ENCODE results near the gene TACC2.

The TACC2 gene

GRCh38 chr10:122159141-122159970 is 170.4 kb downstream of the TACC2 start:
- H3K27ac ChIP-seq: no peak overlapping the region
- no peak for TF ChIP-seq CTCF (conservative IDR thresholded peaks at IDR 0.05)

GRCh38 chr10:122161795-122162194 is 172.8 kb downstream of the TACC2 start:
- no peak overlapping the region for H3K27ac ChIP-seq
- no peak for TF ChIP-seq CTCF (conservative IDR thresholded peaks at IDR 0.05)

DNA sequence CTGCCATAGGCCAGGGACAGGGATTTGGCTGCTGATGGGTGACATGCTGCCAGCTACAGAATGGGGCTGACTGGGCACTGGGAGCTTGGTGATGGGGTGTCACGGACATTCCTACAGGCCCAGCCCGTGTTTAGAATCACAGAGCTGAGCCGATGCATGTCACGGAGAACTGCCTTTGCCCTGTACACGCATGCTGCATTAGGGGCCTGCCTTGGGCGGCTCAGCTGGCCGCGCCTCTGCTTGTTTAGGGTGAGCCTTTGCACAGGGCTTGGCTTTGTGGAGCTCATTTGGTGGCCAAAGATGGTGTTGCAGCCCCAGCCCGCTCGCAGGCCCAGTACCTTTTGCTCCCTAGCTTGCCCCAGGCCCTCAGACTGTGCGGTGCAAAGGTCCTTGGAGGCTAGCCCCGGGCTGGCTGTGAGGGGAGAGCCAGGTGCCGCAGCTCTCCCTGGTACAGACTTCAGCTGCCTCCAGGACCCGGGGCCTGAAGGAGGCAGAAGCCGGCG is 173.8 kb downstream of the TACC2 start:
- no peak for TF ChIP-seq CTCF (conservative IDR thresholded peaks at IDR 0.05)
- no peak overlapping the region for H3K27ac ChIP-seq

DNA sequence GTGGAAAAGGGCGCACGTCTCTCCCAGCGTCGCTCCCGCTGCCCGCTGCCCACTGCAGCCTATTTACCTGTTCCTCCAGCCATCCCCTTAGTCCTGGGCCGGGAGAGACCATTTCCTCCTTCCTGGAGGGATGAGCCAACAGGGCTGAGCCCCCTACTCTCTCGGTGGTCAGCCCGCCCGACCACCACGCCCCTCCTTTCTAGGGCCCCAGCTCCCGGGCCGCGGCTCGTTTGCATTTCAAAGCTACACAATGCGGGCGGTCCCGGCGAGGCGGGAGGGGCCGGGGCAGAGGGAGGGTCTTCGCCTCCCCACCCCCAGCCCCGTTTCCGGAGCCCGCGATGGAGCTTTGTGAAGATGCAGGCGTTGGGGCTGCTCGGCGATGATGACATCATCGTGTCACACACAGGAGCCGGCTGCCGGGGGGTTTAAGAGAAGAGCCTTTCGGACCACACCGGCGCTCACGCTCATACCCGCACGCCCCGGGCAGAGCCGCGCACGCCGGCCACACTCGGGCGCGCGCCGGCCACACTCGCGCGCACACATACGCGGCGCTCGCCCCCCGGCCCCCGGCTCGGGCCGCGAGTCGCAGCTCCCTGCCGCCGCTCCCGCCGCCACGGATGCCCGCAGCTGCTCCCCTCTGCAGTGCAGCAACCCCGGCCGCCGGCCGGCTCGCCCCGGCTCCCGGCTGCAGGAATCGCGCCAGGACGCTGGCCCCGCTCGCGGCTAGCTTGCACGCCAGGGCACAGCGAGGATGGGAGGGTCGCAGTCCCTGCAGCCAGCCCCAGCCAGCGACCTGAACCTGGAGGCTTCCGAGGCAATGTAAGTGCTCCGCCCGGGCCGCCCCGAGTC is 174.4 kb downstream of the TACC2 start:
- H3K27ac ChIP-seq: no peak overlapping the region

DNA sequence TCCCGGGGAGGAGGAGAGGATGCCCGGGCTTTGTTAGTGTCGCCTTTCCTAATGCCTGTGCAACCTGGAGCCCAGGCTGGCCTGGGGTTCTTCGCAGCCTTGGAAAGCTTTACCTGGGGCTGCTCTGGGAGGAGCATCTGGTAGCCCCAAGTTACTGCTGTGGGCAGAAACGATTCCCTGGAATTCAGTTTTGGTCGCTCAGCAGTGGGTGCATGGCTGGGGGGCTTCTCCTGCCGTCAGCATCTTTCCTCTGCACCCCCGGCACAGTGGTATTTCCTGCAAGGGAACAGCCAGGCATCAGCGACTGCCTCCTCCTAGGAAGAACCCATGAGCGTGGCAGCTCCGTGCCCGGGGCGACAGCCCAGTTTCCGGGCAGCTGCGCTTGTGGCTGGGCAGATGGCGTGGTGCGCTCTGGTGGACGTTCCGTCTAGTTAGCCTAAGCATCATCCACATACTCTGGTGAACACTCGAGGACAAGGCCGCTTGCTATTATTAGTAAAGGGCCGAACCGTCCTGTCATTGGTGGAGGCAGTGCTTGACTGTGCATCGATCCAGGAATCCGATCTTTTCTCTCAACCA is 175.1 kb downstream of the TACC2 start:
- H3K27ac ChIP-seq: no peak overlapping the region
- TF ChIP-seq CTCF (conservative IDR thresholded peaks at IDR 0.05): no peak

More for the DNA sequence above, 174.4 kb downstream of the TACC2 start:
- TF ChIP-seq CTCF (conservative IDR thresholded peaks at IDR 0.05): no peak

DNA sequence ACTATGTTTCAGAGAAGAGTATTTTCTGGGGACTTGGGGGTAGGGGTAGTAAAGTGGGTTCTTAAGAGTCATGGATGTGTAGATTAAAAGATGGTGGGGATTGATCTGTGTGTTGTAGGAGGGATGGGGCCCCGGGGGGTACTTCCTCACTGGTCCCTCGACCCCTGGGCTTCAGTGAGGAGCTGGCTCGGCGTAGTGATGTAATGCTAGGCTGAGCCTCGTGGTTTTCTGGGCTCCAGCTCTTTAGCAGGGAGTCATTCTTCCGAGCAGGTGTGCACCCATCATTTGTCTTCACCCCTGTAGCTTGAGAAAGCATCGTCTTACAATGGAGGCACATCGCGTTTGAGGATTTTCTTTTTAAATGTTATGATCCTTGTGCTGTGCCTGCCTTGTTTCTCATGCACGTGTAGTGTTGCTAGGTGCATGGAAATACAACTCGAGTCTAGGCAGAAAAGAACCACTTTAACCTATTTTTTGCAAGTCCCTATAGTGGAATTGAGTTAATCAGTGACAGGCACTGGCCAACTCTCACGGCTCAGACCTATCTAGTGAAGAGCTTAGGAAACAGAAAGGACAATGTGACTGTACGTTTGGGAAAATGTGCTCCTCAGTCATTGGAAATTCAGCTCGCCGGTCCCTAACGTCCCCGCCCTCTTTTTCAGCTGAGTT is 176.0 kb downstream of the TACC2 start:
- H3K27ac ChIP-seq: no peak overlapping the region
- TF ChIP-seq CTCF (conservative IDR thresholded peaks at IDR 0.05): no peak
